GM23248 (cell line): Measurements from ENCODE around the gene ZNF181. TPM values are rescaled to one million over a fixed set of nuclear protein-coding genes. Genes with fewer than 3 reads are reported as not detected.

Experiments
- DNase-seq: peaks from one replicate; pipeline ENCODE4 v3.0.0-alpha.2; 2015
- H2AFZ ChIP-seq: fragments of 200-600 bp; sonication (generic); 2 replicates; pipeline ENCODE4 v1.6.1; 2016; ENCODE audit warnings: antibody characterized with exemption
- H3F3A ChIP-seq: fragments of 200-600 bp; sonication (generic); 2 replicates; pipeline ENCODE4 v1.6.1; 2016; ENCODE audit warnings: mild to moderate bottlenecking, antibody characterized with exemption, mixed run types; ENCODE audit not compliant: insufficient read depth
- H3K27ac ChIP-seq: fragments of 200-600 bp; sonication (generic); 2 replicates; pipeline ENCODE4 v1.5.1; 2016; ENCODE audit warnings: mild to moderate bottlenecking
- H3K27me3 ChIP-seq: fragments of 200-600 bp; sonication (generic); replicated peaks from 2 replicates; pipeline ENCODE4 v1.6.1; 2016; ENCODE audit warnings: mild to moderate bottlenecking; ENCODE audit not compliant: insufficient read depth
- H3K36me3 ChIP-seq: fragments of 200-600 bp; sonication (generic); 2 replicates; pipeline ENCODE4 v1.6.1; 2016; ENCODE audit warnings: low read depth, mild to moderate bottlenecking
- H3K4me1 ChIP-seq: fragments of 200-600 bp; sonication (generic); 2 replicates; pipeline ENCODE4 v1.6.1; 2016; ENCODE audit warnings: mild to moderate bottlenecking; ENCODE audit not compliant: insufficient read depth
- H3K4me2 ChIP-seq: fragments of 200-600 bp; sonication (generic); one replicate; pipeline ENCODE4 v1.6.1; 2016; ENCODE audit warnings: mild to moderate bottlenecking; ENCODE audit not compliant: unreplicated experiment
- H3K4me3 ChIP-seq: fragments of 200-600 bp; sonication (generic); 2 replicates; pipeline ENCODE4 v1.5.1; 2016; ENCODE audit warnings: mild to moderate bottlenecking
- H3K79me2 ChIP-seq: fragments of 200-600 bp; sonication (generic); 2 replicates; pipeline ENCODE4 v1.6.1; 2016; ENCODE audit warnings: mild to moderate bottlenecking; ENCODE audit not compliant: insufficient read depth
- H3K9ac ChIP-seq: fragments of 200-600 bp; sonication (generic); 2 replicates; pipeline ENCODE4 v1.6.1; 2016; ENCODE audit warnings: mild to moderate bottlenecking
- H3K9me2 ChIP-seq: fragments of 200-600 bp; sonication (generic); 2 replicates; pipeline ENCODE4 v1.6.1; 2016; ENCODE audit warnings: mixed run types, mild to moderate bottlenecking, moderate library complexity; ENCODE audit not compliant: insufficient read depth
- H3K9me3 ChIP-seq: fragments of 200-600 bp; sonication (generic); one replicate; pipeline ENCODE4 v1.6.1; 2017; ENCODE audit warnings: low read depth
- H4K20me1 ChIP-seq: fragments of 200-600 bp; sonication (generic); 2 replicates; pipeline ENCODE4 v1.6.0; 2016; ENCODE audit not compliant: insufficient read depth
- EZH2 ChIP-seq: fragments of 200-600 bp; sonication (generic); IDR thresholded peaks from 2 replicates; pipeline ENCODE4 v1.6.1; 2018; ENCODE audit warnings: antibody characterized with exemption, mild to moderate bottlenecking; ENCODE audit not compliant: insufficient read depth, poor library complexity, severe bottlenecking
- EZH2phosphoT487 ChIP-seq: fragments of 200-600 bp; sonication (generic); IDR thresholded peaks from 2 replicates; pipeline ENCODE4 v1.6.1; 2018; ENCODE audit warnings: antibody characterized with exemption, moderate library complexity, mild to moderate bottlenecking, low read depth; ENCODE audit not compliant: insufficient read depth
- WGBS, 2 experiments: methylation state at CpG; one replicate each; pipeline ENCODE4 v1.1.6; 2015 to 2017; ENCODE audit warnings: low lambda C conversion rate in 2 of 2, low coverage in 1 of 2; ENCODE audit errors: missing lambda C conversion rate in 2 of 2; 5-methylcytosine and 5-hydroxymethylcytosine counted together
- in situ Hi-C: fragments of 300-500 bp; cut with MboI; formaldehyde crosslinking; loops from 2 replicates; pipeline ENCODE4 v1.15.0; 2020
- polyA plus RNA-seq: library from polyadenylated mRNA; unstranded; fragments of >200 nt; fragmentation: Nextera tagmentation; extraction: Ambion mirVana; gene quantifications from 2 replicates; pipeline ENCODE4 v1.2.1, GENCODE V29; 2016
- total RNA-seq: library from RNA; depleted of rRNA; stranded (reverse); fragments of >200 nt; shearing (Covaris generic); gene quantifications from 2 replicates; pipeline ENCODE4 v1.2.3, GENCODE V29; 2014

The ZNF181 gene
- total and polyA plus RNA-seq, 2 experiments from 2014 or later: 9.4 to 11.0 TPM

GRCh38 chr19:34766386-34766785 lies 32.3 kb downstream of the ZNF181 start:
- peaks cover 77% of the 10 kb centered on the region for H3K36me3 ChIP-seq
- DNase-seq: peak; percentile 0
- H3K9ac ChIP-seq: no peak overlapping the region
- H3K27ac ChIP-seq: no peak overlapping the region
- 68 to 70% methylated on average over 2 of the region's 2 CpGs for WGBS, 2 experiments
- H3K79me2 ChIP-seq: peaks cover 15% of the 10 kb centered on the region
- no peak overlapping the region for H3K4me2 ChIP-seq
- no peak overlapping the region for H3K4me3 ChIP-seq
- no peaks in the 10 kb centered on the region for H3K9me2 ChIP-seq
- no peaks in the 10 kb centered on the region for H3K4me1 ChIP-seq
- H2AFZ ChIP-seq: no peak overlapping the region
- in situ Hi-C loops: no loop called here
- H4K20me1 ChIP-seq: no peaks in the 10 kb centered on the region
- no peak for TF ChIP-seq EZH2phosphoT487
- TF ChIP-seq EZH2: no peak
- H3F3A ChIP-seq: no peaks in the 10 kb centered on the region
- peaks cover 5% of the 10 kb centered on the region for H3K9me3 ChIP-seq
- H3K27me3 ChIP-seq: no peaks in the 10 kb centered on the region

GRCh38 chr19:34767951-34768350 lies 33.9 kb downstream of the ZNF181 start:
- in situ Hi-C loops: no loop called here
- Histone ChIP-seq H3K27me3 (no peaks in the 10 kb centered on the region), H3K9me2 (no peaks in the 10 kb centered on the region), H2AFZ (no peak overlapping the region), H3K4me1 (no peaks in the 10 kb centered on the region), H3K4me3 (no peak overlapping the region), H3K9ac (no peak overlapping the region), H3K27ac (no peak overlapping the region), H3K79me2 (peaks cover 27% of the 10 kb centered on the region), H3K4me2 (no peak overlapping the region), H3K36me3 (peaks cover 61% of the 10 kb centered on the region), H3K9me3 (peaks cover 3% of the 10 kb centered on the region), H4K20me1 (no peaks in the 10 kb centered on the region), H3F3A (no peaks in the 10 kb centered on the region)
- no peak for TF ChIP-seq EZH2phosphoT487
- no peak for TF ChIP-seq EZH2
- no peak for DNase-seq
- 68 to 72% methylated on average over 3 of the region's 3 CpGs for WGBS, 2 experiments

GRCh38 chr19:34772697-34773554 lies 38.9 kb downstream of the ZNF181 start, which contains the start of gene ZNF599:
TSS of gene ZNF599 (minus strand) at chr19:34773215. CDS start at chr19:34772841, 374 bp downstream.
- TF ChIP-seq EZH2phosphoT487 (no peak), EZH2 (no peak)
- in situ Hi-C loops: no loop called here
- H3K27ac ChIP-seq: peak within 1 kb of the TSS; percentile 74
- H3K9ac ChIP-seq: peak within 1 kb of the TSS; percentile 89
- no peaks in the 10 kb centered on the region for H3K9me2 ChIP-seq
- H3K4me3 ChIP-seq: peak within 1 kb of the TSS; percentile 79
- H3K9me3 ChIP-seq: no peaks in the 10 kb centered on the region
- no peaks in the 10 kb centered on the region for H3K4me1 ChIP-seq
- H3K79me2 ChIP-seq: peaks cover 27% of the 10 kb centered on the region
- no peaks in the 10 kb centered on the region for H4K20me1 ChIP-seq
- 4% methylated on average over 62 to 69 of the region's 69 CpGs for WGBS, 2 experiments
- peak within 1 kb of the TSS; percentile 91 for H2AFZ ChIP-seq
- H3K36me3 ChIP-seq: peaks cover 12% of the 10 kb centered on the region
- H3K27me3 ChIP-seq: no peaks in the 10 kb centered on the region
- H3K4me2 ChIP-seq: peak within 1 kb of the TSS; percentile 83
- peak; percentile 96 for DNase-seq
- no peaks in the 10 kb centered on the region for H3F3A ChIP-seq

GRCh38 chr19:34773555-34773864 lies 39.5 kb downstream of the ZNF181 start:
- H3F3A ChIP-seq: no peaks in the 10 kb centered on the region
- 64 to 74% methylated on average over 2 of the region's 2 CpGs for WGBS, 2 experiments
- no peaks in the 10 kb centered on the region for H3K9me2 ChIP-seq
- peak overlapping the region; percentile 91 for H2AFZ ChIP-seq
- in situ Hi-C loops: no loop called here
- TF ChIP-seq EZH2phosphoT487: no peak
- no peak for TF ChIP-seq EZH2
- no peak for DNase-seq
- H3K4me3 ChIP-seq: peak overlapping the region; percentile 79
- H3K9me3 ChIP-seq: no peaks in the 10 kb centered on the region
- H3K27me3 ChIP-seq: no peaks in the 10 kb centered on the region
- H3K27ac ChIP-seq: no peak overlapping the region
- H3K9ac ChIP-seq: no peak overlapping the region
- H3K36me3 ChIP-seq: peaks cover 7% of the 10 kb centered on the region
- H3K79me2 ChIP-seq: peaks cover 27% of the 10 kb centered on the region
- no peaks in the 10 kb centered on the region for H4K20me1 ChIP-seq
- no peaks in the 10 kb centered on the region for H3K4me1 ChIP-seq
- H3K4me2 ChIP-seq: peak overlapping the region; percentile 83
